Keratinocyte (primary cell): ENCODE measurements around the gene TP63. TPM values are rescaled to one million over a fixed set of nuclear protein-coding genes. Genes with fewer than 3 reads are reported as not detected.
A peak's percentile ranks its signal among the peaks of the same experiment; 100 is the strongest.

Source experiments
- DNase-seq: peaks from one replicate; pipeline ENCODE4 v3.0.0-alpha.2; 2011; ENCODE audit warnings: low read depth, missing footprints, low spot score
- FAIRE-seq: peaks from 2 replicates; lab custom pipeline; 2011; peaks lifted over from hg19 to GRCh38; lab: Jason Lieb, UNC
- H2AFZ ChIP-seq: 2 replicates; pipeline ENCODE4 v1.6.0; 2012; ENCODE audit warnings: low read length, control low read depth, inconsistent platforms; ENCODE audit not compliant: control insufficient read depth
- H3K27ac ChIP-seq: 2 replicates; pipeline ENCODE4 v1.5.1; 2011; ENCODE audit warnings: low read length; ENCODE audit not compliant: control insufficient read depth, insufficient read depth
- H3K27me3 ChIP-seq: 3 replicates; pipeline ENCODE4 v1.6.0; 2011; ENCODE audit warnings: low read length; ENCODE audit not compliant: control insufficient read depth, insufficient read depth; ENCODE audit errors: extremely low read depth
- H3K36me3 ChIP-seq, 2 experiments: 2 replicates in 1 of 2; 3 replicates in 1 of 2; pipeline ENCODE4 v1.5.1; 2011; ENCODE audit warnings: low read length in 2 of 2, mild to moderate bottlenecking in 1 of 2; ENCODE audit not compliant: control insufficient read depth in 2 of 2, insufficient read depth in 2 of 2; ENCODE audit errors: extremely low read depth in 1 of 2
- H3K4me1 ChIP-seq: 3 replicates; pipeline ENCODE4 v1.5.1; 2011; ENCODE audit warnings: low read length; ENCODE audit not compliant: control insufficient read depth, insufficient read depth; ENCODE audit errors: extremely low read depth
- H3K4me2 ChIP-seq: 3 replicates; pipeline ENCODE4 v1.6.0; 2011; ENCODE audit warnings: low read depth, low read length; ENCODE audit not compliant: control insufficient read depth, insufficient read depth; ENCODE audit errors: extremely low read depth
- H3K4me3 ChIP-seq, 3 experiments: fragments of 200-600 bp in 1 of 3; sonication (generic) in 1 of 3; 2 replicates in 2 of 3; 3 replicates in 1 of 3; pipeline ENCODE4 v1.5.1; 2011 to 2016; ENCODE audit warnings: low read length in 3 of 3, mild to moderate bottlenecking in 3 of 3, control low read depth in 2 of 3, inconsistent platforms in 1 of 3, low read depth in 1 of 3, mixed read lengths in 1 of 3, mixed run types in 1 of 3, moderate library complexity in 1 of 3; ENCODE audit not compliant: control insufficient read depth in 2 of 3, insufficient read depth in 2 of 3; ENCODE audit errors: extremely low read depth in 1 of 3
- H3K79me2 ChIP-seq: 2 replicates; pipeline ENCODE4 v1.6.0; 2012; ENCODE audit warnings: low read length; ENCODE audit not compliant: control insufficient read depth, insufficient read depth
- H3K9ac ChIP-seq: 3 replicates; pipeline ENCODE4 v1.6.0; 2011; ENCODE audit warnings: low read length; ENCODE audit not compliant: control insufficient read depth, insufficient read depth; ENCODE audit errors: extremely low read depth
- H3K9me1 ChIP-seq: 3 replicates; pipeline ENCODE4 v1.6.0; 2011; ENCODE audit warnings: low read length; ENCODE audit not compliant: control insufficient read depth, insufficient read depth; ENCODE audit errors: extremely low read depth
- H3K9me3 ChIP-seq: 2 replicates; pipeline ENCODE4 v1.5.1; 2012; ENCODE audit warnings: low read depth, low read length; ENCODE audit not compliant: control insufficient read depth
- H4K20me1 ChIP-seq: 3 replicates; pipeline ENCODE4 v1.6.0; 2011; ENCODE audit warnings: low read length; ENCODE audit not compliant: control insufficient read depth, insufficient read depth; ENCODE audit errors: extremely low read depth
- CTCF ChIP-seq, 3 experiments: IDR thresholded peaks in 1 of 3; conservative IDR thresholded peaks in 1 of 3; optimal IDR thresholded peaks in 1 of 3; 2 replicates in 2 of 3; 3 replicates in 1 of 3; pipeline versions ENCODE3 to v1.5.1; 2011; ENCODE audit warnings: low read length in 3 of 3, mild to moderate bottlenecking in 3 of 3, moderate library complexity in 2 of 3, control low read depth in 1 of 3, inconsistent platforms in 1 of 3; ENCODE audit not compliant: insufficient read depth in 2 of 3; ENCODE audit errors: extremely low read depth in 1 of 3
- EZH2 ChIP-seq: IDR thresholded peaks from one replicate; pipeline ENCODE4 v1.6.1; 2012; ENCODE audit warnings: inconsistent platforms, mild to moderate bottlenecking, low read length, moderate library complexity
- dilution Hi-C: fragments of 300-500 bp; cut with MboI; formaldehyde crosslinking; loops from one replicate; pipeline ENCODE4 v1.7.0; 2020; ENCODE audit warnings: low sequenced_read_pairs; ENCODE audit not compliant: extremely low pct_ligation_motif_present
- polyA plus RNA-seq, 5 experiments: library from polyadenylated mRNA; depleted of rRNA in 3 of 5; stranded (reverse) in 3 of 5; stranded (forward) in 1 of 5; unstranded in 1 of 5; fragments of >200 nt; gene quantifications; 1 replicate in 1 of 5; 2 replicates in 3 of 5; 3 replicates in 1 of 5; pipeline versions ENCODE4 v1.2.1 to v1.2.3, GENCODE V29; 2011 to 2012; ENCODE audit warnings: missing spikeins in 2 of 5, low read depth in 1 of 5, low replicate concordance in 1 of 5

TP63 gene
- polyA plus RNA-seq, 1 donor (not counting 4 experiments of a cell fraction or from before 2014, with no cell fraction given) = 214 TPM

GRCh38 chr3:189826566-189826965 lies 195.4 kb downstream of the TP63 start:
- Histone ChIP-seq H3K9me3 (no peaks in the 10 kb centered on the region), H2AFZ (no peak overlapping the region), H3K27me3 (no peaks in the 10 kb centered on the region), H3K79me2 (peaks cover 75% of the 10 kb centered on the region), H3K4me2 (peak overlapping the region; percentile 46), H3K36me3 (peaks cover 6 to 45% of the 10 kb centered on the region in 2 experiments), H3K9me1 (no peaks in the 10 kb centered on the region), H4K20me1 (no peaks in the 10 kb centered on the region), H3K4me3 (no peak overlapping the region), H3K4me1 (peaks cover 78% of the 10 kb centered on the region), H3K9ac (no peak overlapping the region), H3K27ac (peak overlapping the region; percentile 93)
- FAIRE-seq (peak; percentile 65), DNase-seq (no peak)
- TF ChIP-seq CTCF (optimal IDR thresholded peaks at IDR 0.05 in 1 of 3, IDR thresholded peaks at IDR 0.05 in 1 of 3, conservative IDR thresholded peaks at IDR 0.05 in 1 of 3; ENCODE audit: extremely low read depth in 1 of 3, insufficient read depth in 2 of 3, low read length in 3 of 3) (no peak), EZH2 (no peak)
- dilution Hi-C loops = no loop called here

GRCh38 chr3:189827108-189827507 lies 195.9 kb downstream of the TP63 start:
- dilution Hi-C loops = no loop called here
- peaks cover 71% of the 10 kb centered on the region for H3K79me2 ChIP-seq
- H3K4me2 ChIP-seq = peak overlapping the region; percentile 4
- no peaks in the 10 kb centered on the region for H3K9me3 ChIP-seq
- H3K36me3 ChIP-seq = peaks cover 3 to 41% of the 10 kb centered on the region in 2 experiments
- H3K27ac ChIP-seq = peak overlapping the region; percentile 93
- DNase-seq (no peak), FAIRE-seq (peak; percentile 55)
- TF ChIP-seq EZH2 (no peak), CTCF (optimal IDR thresholded peaks at IDR 0.05 in 1 of 3, IDR thresholded peaks at IDR 0.05 in 1 of 3, conservative IDR thresholded peaks at IDR 0.05 in 1 of 3; ENCODE audit: extremely low read depth in 1 of 3, insufficient read depth in 2 of 3, low read length in 3 of 3) (no peak)
- H3K4me1 ChIP-seq = peaks cover 77% of the 10 kb centered on the region
- H2AFZ ChIP-seq = no peak overlapping the region
- H3K9me1 ChIP-seq = no peaks in the 10 kb centered on the region
- H3K27me3 ChIP-seq = no peaks in the 10 kb centered on the region
- H3K9ac ChIP-seq = no peak overlapping the region
- no peak overlapping the region for H3K4me3 ChIP-seq
- H4K20me1 ChIP-seq = no peaks in the 10 kb centered on the region
